Measurements from ENCODE around the gene MUC5B.
"Not testable (repeated sequence)": the region's sequence is repeated elsewhere in the genome, so short reads cannot be mapped to it uniquely, and the experiment has no call there.

The MUC5B gene

DNA sequence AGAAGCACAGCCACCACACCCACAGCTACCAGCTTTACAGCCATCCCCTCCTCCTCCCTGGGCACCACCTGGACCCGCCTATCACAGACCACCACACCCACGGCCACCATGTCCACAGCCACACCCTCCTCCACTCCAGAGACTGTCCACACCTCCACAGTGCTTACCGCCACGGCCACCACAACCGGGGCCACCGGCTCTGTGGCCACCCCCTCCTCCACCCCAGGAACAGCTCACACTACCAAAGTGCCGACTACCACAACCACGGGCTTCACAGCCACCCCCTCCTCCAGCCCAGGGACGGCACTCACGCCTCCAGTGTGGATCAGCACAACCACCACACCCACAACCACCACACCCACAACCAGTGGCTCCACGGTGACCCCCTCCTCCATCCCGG, 27.5 kb downstream of the MUC5B start:
- not testable (repeated sequence) for DNase-seq (ENCODE audit: low spot score)

DNA sequence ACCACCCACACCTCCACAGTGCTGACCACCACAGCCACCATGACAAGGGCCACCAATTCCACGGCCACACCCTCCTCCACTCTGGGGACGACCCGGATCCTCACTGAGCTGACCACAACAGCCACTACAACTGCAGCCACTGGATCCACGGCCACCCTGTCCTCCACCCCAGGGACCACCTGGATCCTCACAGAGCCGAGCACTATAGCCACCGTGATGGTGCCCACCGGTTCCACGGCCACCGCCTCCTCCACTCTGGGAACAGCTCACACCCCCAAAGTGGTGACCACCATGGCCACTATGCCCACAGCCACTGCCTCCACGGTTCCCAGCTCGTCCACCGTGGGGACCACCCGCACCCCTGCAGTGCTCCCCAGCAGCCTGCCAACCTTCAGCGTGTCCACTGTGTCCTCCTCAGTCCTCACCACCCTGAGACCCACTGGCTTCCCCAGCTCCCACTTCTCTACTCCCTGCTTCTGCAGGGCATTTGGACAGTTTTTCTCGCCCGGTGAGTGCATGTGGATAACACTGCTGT, 28.4 kb downstream of the MUC5B start:
- no peak for DNase-seq (ENCODE audit: low spot score)

DNA sequence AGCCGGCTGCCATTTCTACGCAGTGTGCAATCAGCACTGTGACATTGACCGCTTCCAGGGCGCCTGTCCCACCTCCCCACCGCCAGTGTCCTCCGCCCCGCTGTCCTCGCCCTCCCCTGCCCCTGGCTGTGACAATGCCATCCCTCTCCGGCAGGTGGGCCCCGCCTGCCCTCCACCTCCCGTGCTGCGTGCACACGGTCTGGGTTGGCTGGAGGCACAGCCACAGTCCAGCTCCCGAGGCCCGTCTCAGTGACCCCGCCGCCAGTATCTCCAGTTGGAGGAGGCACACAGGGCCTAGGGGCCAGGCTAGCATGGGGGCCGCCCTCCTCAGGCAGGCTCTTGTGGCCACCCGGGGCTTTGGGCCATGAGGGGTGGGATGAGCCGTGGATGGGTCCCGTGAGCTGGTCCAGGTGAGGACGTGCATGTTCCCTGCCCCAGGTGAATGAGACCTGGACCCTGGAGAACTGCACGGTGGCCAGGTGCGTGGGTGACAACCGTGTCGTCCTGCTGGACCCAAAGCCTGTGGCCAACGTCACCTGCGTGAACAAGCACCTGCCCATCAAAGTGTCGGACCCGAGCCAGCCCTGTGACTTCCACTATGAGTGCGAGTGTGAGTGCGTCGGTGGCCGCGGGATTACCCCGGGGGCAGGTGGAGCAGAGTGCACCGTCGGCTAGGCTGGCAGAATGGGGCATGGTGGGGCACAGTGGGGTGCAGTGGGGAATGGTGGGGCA, 29.7 kb downstream of the MUC5B start:
- no peak for DNase-seq (ENCODE audit: low spot score)

DNA sequence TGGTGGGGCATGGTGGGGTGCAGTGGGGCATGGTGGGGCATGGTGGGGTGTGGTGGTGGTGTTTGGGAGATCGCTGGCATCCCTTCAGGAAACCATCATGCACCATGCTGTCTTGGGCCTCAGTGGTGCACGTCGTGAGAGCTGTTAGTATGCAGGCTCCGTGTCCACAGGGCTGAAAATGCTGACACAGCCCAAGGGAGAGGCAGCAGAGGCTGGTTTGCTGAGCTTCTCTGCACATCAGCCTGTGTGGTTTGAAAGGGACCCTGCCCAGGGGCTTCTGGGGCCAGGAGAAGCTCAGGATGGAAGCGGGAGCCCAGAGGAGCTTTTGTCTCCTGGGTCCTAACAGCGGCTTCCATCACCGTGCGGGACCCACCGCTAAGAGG, 30.2 kb downstream of the MUC5B start:
- no peak for DNase-seq (ENCODE audit: low spot score)

DNA sequence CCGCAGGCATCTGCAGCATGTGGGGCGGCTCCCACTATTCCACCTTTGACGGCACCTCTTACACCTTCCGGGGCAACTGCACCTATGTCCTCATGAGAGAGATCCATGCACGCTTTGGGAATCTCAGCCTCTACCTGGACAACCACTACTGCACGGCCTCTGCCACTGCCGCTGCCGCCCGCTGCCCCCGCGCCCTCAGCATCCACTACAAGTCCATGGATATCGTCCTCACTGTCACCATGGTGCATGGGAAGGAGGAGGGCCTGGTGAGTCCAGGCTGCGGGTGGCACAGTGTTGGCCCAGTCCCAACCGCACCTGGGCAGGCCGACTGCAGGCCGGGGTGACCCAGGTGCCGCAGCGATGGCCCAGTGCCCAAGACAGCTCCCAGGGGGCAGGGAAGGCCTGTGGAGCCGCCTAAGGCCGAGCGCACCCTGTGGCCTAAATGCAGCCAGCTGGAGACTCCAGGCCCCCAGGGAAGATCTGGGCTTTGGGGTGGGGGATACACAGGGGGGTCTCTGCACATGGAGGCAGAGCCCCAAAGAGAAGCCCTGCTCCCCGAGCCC, 31.3 kb downstream of the MUC5B start:
- no peak for DNase-seq (ENCODE audit: low spot score)

DNA sequence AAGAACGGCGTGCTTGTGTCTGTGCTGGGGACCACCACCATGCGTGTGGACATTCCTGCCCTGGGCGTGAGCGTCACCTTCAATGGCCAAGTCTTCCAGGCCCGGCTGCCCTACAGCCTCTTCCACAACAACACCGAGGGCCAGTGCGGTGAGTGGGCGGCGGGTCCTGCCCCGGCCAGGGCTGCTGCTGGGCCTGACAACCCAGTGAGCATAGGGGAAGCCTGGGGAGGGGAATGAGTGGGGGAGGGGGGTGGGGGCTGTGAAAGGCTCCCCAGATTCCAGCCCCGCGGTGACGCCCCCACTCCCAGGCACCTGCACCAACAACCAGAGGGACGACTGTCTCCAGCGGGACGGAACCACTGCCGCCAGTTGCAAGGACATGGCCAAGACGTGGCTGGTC, 31.9 kb downstream of the MUC5B start:
- DNase-seq (ENCODE audit: low spot score): no peak

DNA sequence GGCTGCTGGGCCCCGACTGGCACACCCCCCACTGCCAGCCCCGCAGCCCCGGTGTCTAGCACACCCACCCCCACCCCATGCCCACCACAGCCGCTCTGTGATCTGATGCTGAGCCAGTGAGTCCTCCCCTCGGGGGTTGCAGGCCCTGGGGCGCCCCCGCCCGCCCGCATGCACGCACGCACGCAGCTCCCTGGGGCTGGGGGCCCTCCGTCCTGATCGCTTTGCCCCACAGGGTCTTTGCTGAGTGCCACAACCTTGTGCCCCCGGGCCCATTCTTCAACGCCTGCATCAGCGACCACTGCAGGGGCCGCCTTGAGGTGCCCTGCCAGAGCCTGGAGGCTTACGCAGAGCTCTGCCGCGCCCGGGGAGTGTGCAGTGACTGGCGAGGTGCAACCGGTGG, 32.3 kb downstream of the MUC5B start:
- no peak for DNase-seq (ENCODE audit: low spot score)

DNA sequence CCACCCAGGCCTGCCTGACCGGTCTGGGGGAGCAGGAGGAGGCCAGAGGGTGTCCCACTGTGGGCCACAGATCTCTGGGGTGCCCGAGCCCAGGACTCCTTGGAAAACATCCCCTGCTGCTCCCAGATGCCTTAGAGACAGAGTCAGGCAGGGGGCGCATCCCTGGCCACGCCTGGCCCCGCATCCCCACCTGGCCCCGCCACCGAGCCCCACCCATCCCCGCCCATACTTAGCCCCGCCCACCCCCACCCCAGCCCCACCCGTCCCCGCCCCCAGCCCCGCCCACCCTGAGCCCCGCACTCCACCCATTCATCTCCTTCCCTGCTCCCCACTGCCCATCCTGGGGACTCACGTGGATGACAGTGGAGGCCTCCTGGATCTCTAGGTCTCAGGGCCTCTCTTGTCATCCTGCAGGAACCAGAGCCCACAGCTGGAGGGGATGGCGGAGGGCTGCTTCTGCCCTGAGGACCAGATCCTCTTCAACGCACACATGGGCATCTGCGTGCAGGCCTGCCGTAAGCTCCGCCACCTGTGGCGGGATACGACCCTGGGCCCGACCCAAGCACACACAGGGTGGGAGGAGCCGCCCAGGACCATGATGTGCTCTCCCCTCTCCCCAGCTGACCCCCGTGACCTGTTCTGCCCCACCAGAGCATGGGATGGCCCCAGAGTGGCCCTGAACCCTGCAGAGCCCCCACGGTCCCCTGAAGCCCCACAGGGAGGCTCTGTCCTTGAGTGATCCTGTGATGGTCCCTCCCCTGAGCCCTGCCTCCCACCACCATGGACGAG, 33.6 kb downstream of the MUC5B start:
- DNase-seq (ENCODE audit: low spot score): no peak

DNA sequence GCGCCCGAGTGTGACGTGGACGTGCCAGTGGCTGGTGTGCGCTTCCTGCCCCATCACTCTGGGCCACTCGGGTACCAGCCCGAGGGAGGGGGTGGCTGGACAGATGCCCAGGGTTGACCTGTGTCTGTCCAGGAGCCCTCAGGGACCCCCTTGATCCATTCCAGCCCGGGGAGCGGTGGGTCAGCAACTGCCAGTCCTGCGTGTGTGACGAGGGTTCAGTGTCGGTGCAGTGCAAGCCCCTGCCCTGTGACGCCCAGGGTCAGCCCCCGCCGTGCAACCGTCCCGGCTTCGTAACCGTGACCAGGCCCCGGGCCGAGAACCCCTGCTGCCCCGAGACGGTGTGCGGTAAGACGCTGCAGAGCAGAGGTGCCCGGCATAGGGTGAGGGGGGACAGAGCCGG, 34.5 kb downstream of the MUC5B start:
- no peak for DNase-seq (ENCODE audit: low spot score)

DNA sequence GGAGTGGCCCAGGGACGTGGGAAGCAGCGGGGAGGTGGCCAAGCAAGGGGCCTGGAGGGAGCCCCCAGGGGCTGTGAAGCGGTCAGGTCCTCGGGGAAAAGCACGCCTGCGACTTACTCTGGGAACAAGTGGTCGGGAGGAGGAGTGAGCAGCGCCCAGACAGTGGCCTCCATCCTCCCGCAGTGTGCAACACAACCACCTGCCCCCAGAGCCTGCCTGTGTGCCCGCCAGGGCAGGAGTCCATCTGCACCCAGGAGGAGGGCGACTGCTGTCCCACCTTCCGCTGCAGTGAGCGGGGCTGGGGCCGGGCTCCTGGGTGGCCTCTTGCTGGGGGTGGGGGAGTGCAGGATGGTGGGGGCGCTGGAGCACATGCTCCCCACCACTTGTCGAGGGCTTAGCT, 35.0 kb downstream of the MUC5B start:
- no peak for DNase-seq (ENCODE audit: low spot score)

DNA sequence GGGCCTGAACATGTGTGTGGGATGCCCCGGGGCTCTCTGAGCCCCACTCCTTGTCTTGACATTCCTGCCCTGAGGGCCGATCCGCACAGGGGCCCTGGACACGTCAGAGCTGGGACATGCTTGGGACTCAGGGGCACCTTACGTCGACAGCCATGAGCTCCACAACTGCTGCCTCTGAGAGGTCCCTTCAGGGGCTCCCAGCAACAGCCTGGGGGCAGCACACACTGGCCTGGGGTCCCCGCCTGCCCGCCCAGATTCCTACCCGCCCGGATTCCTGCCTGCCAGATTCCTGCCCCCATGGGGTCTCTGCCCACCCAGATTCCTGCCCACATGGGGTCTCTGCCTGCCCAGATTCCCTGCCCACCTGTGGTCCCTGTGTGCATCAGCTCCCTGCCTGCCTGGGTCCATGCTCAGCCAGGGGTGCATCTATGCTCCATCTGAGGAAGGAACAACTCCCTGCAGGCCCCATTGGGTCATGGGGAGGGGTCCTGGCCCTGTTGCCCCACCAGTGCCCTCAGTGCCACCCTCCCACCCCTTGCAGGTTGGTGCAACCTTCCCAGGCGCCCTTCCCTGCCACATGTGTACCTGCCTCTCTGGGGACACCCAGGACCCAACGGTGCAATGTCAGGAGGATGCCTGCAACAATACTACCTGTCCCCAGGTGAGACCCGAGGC, 35.7 kb downstream of the MUC5B start:
- no peak for DNase-seq (ENCODE audit: low spot score)

DNA sequence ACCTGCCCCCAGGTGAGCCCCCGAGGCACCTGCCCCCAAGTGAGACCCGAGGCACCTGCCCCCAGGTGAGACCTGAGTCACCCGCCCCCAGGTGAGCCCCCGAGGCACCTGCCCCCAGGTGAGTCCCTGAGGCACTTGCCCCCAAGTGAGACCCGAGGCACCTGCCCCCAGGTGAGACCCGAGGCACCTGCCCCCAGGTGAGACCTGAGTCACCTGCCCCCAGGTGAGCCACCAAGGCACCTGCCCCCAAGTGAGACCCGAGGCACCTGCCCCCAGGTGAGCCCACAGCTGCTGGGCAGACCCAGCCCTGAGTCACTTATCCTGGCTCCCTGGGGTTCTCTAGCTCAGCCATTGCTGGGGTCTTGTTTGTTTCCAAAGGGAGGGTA, 36.2 kb downstream of the MUC5B start:
- no peak for DNase-seq (ENCODE audit: low spot score)

DNA sequence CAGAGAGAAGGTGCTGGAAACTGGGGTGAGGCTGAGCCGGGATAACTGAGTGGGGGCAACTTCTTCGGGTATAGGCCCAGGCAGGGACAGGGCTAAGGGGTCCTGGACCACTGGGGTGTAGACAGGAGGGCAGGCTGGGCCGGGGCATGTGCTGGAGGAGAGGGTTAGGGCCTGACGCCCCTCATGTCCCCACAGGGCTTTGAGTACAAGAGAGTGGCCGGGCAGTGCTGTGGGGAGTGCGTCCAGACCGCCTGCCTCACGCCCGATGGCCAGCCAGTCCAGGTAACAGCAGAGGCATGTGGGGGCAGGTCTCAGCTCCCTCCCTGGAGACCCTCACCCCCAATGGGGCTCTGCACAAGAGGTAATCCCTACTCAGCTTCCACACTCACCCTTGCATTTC, 36.7 kb downstream of the MUC5B start:
- DNase-seq (ENCODE audit: low spot score): no peak

DNA sequence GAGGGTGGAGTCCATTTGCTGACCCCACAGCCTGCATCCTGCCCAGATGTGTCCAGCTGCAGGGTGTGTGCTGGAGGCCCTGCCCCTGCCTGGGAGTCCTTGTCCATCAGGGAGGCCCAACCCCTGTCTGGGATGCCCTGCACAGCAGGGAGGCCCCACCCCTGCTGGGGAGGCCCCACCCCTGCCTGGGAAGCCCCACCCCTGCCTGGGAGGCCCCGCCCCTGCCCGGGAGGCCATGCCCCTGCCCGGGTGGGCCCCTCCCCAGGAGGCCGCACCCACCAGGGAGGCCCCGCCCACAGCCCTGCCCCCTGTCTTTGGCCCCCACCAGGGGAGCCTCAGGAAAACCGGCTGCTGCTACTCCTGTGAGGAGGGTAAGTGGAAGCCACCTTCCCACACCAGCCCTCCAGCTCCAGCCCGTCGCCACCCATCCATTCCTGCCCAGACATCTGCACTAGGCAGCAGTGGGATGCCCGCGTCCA, 37.2 kb downstream of the MUC5B start:
- no peak for DNase-seq (ENCODE audit: low spot score)

DNA sequence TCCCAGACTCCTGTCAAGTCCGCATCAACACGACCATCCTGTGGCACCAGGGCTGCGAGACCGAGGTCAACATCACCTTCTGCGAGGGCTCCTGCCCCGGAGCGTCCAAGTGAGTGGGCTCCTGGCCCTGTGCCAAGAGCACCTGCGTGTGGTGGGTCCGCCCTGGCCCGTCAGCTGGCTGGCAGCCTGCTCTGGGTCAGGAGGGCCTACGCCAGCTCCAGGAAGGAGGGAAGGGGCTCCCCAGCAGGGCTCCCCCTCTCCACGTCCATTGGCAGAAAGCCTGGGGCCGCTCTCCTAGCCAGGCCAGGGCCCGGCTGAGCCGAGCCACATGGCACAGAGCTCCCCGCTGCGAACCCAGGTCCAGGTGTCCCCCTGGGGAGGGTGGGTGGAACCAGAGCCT, 37.8 kb downstream of the MUC5B start:
- no peak for DNase-seq (ENCODE audit: low spot score)

DNA sequence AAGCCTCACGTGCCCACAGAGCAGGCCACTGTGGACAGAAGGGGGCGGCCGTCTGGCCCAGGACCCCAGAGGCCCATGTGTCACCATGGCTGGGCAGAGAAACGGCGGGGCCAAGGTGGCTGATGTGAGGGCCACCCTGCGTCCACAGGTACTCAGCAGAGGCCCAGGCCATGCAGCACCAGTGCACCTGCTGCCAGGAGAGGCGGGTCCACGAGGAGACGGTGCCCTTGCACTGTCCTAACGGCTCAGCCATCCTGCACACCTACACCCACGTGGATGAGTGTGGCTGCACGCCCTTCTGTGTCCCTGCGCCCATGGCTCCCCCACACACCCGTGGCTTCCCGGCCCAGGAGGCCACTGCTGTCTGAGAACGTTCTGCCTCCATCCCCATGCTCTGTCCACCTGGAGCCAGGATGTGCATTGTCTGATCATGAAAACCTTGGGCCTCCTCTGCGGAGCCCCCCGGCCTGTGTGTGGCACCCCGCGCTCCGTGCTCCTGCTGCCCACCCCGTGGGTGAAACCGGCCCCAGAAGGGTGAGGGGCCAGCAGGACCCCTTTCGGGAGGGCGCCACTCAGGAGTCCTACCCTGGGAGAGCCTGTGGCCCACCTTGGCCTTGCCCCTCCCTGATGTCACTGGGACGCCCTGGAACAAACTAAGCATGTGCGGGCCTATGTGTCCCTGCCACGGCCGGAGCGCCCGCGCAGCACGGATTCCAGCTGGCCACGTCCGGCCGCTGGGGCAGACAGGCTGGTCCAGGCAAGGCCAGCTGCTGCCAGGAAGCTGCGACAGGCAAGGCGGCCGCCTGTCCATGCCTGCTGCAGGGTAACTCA, 38.6 kb downstream of the MUC5B start:
- no peak for DNase-seq (ENCODE audit: low spot score)

DNA sequence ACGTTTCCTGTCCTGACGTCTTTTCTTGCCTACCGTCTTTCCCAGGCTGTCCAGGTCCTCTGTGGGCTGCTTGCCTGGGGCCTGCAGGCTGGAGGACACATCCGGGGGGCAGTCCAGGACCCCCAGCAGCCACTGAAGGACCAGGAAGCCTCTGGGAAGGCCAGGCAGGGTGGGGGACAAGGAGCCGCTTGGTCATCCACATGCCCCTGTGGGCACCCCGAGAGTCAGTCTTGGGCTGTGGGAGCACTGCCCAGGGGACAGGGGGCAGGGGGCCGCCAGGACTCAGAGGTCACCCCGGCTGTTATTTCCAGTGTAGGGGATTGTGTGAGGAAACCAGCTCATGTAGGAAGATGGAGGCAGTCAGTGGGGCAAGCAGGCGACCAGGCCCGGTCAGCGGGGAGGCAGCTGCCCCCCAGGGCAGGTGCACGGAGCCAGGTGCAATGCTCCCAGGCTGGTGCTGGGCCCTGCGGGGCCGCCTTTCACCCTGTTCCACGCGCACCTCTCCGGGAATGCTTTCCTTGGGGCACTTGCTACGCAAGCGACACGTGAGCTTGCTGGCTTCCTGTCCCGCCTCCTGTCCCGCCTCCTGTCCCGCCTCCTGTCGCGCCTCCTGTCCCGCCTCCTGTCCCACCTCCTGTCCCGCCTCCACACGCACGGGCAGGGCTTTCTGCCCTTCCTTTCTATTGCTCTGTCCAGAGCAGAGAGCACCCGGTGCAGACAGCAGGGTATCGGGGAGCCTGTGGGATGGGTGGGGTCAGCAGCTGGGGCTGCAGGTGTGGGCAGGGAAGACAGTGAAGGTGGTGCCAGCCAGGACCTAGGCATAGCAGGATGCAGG, 39.5 kb downstream of the MUC5B start:
- peak; percentile 70 for DNase-seq (ENCODE audit: low spot score)

DNA sequence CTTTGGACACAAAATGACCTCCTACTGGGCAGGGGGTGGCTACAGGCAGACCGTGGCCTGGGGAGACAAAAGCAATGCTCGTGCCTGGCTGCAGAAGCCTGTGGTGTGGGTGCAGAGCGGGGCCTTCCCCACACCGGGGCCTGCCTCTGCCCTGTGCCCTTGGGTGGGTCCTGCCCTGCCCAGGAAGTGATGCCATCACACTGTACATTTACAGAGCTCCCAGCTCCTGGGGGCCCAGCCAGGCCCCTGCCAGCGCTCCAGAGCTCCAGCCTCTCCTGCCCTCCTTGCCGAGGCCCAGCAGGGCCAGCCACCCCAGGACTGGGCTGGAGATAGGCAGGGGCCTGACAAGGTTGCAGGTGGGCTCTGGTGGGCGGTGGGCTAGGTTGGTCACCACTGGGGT, 40.1 kb downstream of the MUC5B start:
- no peak for DNase-seq (ENCODE audit: low spot score)

DNA sequence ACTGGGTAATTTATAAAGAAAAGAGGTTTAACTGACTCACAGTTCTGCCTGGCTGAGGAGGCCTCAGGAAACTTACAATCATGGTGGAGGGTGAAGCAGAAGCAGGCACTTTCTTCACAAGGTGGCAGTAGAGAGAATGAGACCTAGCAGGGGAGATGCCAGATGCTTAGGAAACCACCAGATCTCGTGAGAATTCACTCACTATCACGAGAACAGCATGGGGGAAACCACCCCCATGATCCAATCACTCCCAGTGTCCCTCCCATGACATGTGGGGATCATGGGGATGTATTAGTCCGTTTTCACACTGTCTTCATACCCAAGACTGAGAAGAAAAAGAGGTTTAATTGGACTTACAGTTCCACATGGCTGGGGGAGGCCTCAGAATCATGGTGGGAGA, 41.6 kb downstream of the MUC5B start:
- DNase-seq (ENCODE audit: low spot score): peak; percentile 46

DNA sequence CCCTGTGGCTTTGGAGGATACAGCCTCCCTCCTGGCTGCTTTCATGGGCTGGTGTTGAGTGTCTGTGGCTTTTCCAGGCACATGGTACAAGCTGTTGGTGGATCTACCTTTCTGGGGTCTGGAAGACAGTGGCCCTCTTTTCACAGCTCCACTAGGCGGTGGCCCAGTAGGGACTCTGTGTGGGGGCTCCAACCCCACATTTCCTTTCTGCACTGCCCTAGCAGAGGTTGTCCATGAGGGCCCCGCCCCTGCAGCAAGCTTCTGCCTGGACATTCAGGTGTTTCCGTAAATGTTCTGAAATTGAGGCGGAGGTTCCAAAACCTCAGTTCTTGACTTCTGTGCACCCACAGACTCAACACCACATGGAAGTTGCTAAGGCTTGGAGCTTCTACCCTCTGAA, 42.6 kb downstream of the MUC5B start:
- not testable (repeated sequence) for DNase-seq (ENCODE audit: low spot score)

DNA sequence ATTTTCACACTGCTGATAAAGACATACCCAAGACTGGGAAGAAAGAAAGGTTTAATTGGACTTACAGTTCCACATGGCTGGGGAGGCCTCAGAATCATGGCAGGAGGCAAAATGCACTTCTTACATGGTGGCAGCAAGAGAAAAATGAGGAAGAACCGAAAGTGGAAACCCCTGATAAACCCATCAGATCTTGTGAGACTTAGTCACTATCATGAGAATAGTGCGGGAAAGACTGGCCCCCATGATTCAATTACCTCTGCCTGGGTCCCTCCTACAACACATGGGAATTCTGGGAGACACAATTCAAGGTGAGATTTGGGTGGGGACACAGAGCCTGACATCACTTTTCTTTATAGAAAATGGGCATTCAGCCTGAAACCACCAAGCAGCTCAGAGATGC, 44.1 kb downstream of the MUC5B start:
- not testable (repeated sequence) for DNase-seq (ENCODE audit: low spot score)

Data from kidney capillary endothelial cell (primary cell).